Stimulated activated CD8-positive, alpha-beta memory T cell treated with anti-CD3 and anti-CD28 coated beads, Interleukin-12 subunit alpha, Interleukin-12 subunit beta, amount 100 ng/mL, for 4 hours (primary cell): ENCODE data around the gene CACNA1S.

Experiments
- DNase-seq: peaks from one replicate; pipeline ENCODE4 v3.0.0-alpha.2; 2020; ENCODE audit warnings: low read depth

CACNA1S gene

DNA sequence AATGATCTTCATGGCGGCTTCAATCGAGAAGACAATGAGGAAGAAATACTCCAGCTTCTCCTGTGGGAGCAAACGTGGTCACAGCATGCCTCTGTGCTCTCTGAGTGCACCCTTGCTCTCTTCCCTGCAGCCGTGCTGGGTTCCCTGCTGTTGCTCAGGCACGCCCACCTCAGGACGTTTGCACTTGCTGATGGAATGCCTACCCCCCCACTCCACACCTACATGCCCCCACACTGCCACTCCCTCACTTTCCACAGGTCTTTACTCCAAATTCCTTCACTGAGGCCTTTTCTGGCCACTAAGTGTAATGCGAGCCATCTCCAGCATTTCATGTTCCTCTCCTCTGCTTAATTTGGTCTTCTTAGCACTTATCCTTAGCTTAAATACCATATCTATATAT is 18.3 kb downstream of the CACNA1S start:
- no peak for DNase-seq

- DNase-seq, result no peak
Observed at GRCh38 chr1:201093561-201093960, 18.7 kb downstream of the CACNA1S start.

DNA sequence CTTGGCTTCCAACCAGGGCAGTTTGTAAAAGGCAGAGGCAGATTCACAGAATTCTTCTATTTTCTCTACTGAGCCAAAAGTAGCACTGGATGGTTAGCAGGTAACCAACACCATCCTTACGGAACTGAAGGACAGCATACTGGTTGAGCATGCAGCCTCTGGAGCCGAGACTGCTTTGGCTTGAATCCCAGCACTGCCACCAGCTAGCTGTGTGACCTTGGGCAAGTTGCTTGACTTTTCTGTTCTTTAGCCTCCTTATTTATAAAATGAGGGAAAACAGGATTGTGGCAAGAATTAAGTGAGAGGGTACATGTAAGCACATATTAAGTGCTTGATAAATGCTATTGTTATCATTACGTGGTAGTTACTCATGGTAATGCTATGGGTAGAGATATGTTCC is 19.5 kb downstream of the CACNA1S start:
- no peak for DNase-seq

DNA sequence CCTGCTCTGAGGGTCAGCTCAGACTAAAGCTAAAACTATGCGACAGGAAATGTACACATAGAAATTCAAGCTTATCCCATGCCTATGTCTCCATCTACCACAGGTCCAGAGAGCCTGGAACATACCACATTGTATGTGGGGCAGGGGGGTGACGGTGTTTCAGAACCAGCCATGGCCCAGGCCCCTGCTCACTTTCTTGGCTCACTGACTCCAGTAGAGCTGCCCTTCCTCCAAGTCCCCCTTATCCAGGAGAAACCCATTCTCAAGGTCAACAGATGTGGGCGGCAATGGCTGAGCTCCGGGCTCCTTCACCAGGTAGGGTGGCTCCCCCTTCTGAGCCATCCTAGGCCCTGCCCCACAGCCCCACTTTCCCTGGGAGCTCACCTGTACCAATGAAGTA is 21.0 kb downstream of the CACNA1S start:
- DNase-seq, result no peak

DNA sequence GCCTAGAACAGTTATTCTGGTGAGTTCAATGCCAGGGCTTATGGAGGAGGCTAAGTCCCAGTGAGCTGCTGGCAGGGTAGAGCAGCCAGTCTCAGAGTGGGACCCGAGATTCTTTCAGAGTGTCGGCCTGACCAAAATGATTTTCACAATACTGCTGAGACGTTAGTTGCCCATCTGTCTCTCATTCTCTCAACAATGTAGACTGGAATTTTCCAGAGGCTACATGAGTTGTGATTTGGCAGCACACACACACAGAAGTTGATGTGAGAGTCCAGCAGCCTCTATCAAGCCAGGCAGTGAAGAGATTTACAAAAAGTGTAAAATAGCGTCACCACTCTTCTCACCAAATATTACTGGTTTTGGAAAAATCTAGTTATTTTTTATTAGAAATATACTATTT is 21.7 kb downstream of the CACNA1S start:
- no peak for DNase-seq

- no peak for DNase-seq
Observed at GRCh38 chr1:201089596-201089995, 22.6 kb downstream of the CACNA1S start.

DNA sequence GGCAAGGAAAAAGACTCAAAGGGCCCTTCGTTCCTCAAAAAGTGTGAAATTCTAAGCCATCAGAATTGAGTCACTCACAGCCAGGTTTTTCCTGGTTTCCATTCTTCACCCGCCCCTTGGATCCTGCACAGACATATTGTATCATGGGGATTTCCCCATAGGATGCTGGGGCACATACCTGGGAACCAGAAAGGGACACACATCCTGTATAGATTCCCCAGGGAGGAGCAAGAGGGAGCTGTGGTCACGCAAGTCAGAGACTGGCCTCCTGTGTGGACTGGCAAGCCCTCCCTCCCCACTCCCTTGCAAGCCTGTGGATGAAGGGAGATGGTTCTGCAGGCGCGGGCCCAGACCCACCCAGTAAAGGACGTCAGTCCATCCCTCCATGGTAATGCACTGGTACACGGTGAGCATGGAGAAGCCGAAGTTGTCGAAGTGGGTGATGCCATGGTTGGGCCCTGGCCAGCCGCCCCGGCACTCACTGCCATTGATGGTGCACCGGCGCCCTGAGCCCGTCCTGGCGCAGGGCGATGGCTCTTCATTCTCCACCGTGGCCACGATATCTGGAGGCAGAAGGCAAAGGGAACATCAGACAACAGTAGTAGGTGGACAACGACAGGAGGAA is 23.2 kb downstream of the CACNA1S start:
- DNase-seq, result no peak

DNA sequence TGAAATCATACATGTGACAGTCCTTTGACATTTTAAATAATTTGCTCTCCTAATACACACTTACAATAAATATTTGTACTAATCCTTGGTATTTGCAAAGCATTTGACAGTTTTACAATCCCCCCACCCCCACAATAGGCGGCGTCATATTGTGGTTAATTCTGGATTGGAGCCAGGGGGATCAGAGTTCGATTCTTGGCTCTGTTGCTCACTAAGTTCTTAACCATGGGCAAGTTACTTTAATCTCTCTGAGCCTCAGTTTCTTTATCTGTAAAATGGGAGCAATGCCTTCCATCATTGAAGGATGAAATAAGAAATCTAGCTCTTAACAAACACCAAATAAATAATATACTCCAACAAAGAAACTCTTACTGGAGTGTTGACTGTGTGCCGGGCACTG is 23.8 kb downstream of the CACNA1S start:
- DNase-seq, result no peak

- no peak for DNase-seq
Observed at GRCh38 chr1:201085902-201086735, 26.1 kb downstream of the CACNA1S start.

GRCh38 chr1:201084295-201084694 is 27.9 kb downstream of the CACNA1S start:
- DNase-seq, result no peak

DNA sequence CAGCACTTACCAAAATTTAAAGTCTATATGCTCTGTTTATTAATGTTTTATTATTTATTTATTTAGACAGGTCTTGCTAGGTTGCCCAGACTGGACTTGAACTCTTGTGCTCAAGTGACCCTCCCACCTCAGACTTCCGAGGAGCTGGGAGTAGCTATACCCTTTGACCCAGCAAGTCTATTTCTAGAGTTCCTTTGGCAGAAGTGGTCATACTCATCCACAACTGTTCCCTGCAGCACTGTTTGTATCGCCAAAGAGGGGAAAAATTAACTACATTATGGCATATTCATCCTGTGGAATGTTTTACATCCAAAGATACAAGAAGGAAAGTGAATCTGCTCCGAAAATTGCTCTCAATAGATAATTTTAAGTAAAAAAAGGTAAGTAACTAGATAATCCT is 28.5 kb downstream of the CACNA1S start:
- DNase-seq, result no peak

- DNase-seq, result no peak
Observed at GRCh38 chr1:201080135-201080534, 32.1 kb downstream of the CACNA1S start.

- no peak for DNase-seq
Observed at GRCh38 chr1:201077736-201078135, 34.5 kb downstream of the CACNA1S start.

- no peak for DNase-seq
Observed at GRCh38 chr1:201077116-201077515, 35.1 kb downstream of the CACNA1S start.

DNA sequence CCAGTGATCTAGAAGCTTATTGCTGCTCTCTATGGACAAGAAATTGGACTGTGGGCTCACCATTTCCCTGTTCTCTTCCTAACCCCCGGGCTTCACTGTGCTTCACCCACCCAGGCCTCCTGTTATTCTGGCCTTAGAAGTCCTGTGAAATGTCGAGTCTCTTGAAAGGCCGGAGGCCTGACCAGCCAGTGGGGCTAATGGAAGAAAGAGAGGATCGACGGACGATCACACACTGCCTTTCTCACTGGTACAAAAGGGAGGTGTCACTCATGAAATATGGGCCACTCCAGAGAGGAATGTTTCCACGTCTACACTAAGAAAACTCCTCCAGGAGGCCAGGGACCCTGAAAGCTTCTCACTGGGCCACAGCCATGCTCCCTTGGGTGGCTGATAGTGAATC is 36.1 kb downstream of the CACNA1S start:
- no peak for DNase-seq

GRCh38 chr1:201074018-201074417 is 38.2 kb downstream of the CACNA1S start:
- no peak for DNase-seq

- DNase-seq, result no peak
Observed at GRCh38 chr1:201072922-201073321, 39.3 kb downstream of the CACNA1S start.

DNA sequence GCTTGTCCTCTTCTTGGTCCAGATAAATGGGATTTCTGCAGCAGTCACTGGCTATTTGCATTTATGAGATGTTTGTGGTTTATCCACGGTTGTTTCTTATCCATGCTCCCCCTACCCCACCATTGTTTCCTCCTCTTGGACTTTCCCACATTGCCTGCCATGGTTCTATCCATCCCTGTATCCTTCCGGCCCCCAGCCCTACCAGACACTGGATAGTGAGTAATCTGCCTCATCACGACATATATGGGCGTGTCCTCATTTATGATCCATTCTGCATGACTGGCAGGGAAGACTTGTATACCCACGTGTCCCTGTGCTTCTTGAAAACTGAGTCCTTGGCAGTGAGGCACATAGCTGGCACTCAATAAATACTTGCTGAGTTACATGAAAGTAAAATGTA is 40.1 kb downstream of the CACNA1S start:
- DNase-seq, result no peak

GRCh38 chr1:201069636-201070035 is 42.6 kb downstream of the CACNA1S start:
- no peak for DNase-seq

DNA sequence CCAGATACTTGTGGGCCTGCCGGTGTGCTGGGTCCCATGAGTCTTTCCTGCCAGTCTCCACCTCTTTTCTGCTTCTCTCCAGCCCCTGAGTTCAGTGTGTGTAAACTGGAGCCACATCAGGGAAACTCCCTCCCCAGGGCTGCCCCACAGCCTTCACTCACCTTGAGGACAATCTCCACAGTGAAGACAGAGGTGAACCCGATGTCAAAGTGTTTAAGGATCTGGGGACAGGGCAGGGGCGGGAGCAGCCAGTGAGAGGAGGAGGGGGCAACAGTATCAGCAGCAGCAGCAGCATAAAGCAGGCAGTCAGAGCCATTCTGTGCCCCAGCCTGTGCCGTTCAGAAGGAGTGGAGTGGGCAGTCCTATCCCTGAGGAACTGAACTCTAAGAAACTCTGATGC is 43.2 kb downstream of the CACNA1S start:
- DNase-seq, result no peak

DNA sequence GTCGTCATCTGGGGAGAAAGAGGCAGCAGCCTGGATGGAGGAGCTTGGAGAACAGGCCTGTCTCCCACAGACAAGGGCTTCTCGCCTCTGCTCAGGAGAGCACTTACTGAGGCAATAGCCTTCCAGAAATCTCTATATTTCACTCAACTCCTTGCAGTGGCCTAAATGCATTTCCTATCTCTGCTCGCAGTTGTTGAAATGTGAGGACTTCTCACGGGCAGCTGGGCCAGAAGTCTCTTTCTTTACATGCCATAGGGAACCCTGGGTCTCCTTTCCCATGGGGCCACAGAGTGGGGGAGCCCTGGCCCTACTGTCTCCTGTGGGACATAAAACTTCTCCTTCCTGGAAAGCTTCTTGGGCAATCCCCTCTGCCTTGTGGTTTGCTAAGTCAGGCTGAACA is 45.2 kb downstream of the CACNA1S start:
- no peak for DNase-seq

DNA sequence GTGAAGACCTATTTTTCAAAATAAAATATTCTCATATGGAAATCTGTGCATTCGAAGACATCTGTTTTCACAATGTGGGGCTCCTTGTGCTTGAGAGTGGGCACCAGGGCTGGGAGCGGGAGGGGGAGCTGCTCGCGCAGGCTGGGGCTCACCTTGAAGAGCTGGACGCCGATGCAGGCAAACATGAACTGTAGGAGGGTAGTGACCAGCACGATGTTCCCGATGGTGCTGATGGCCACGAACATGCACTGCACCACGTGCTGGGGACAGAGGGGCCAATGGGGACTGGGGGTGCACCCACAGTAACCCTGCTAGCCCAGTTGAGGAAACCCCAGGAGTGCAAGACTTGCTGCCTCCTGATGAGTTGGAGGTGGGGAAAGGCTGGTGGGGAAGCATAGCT is 46.5 kb downstream of the CACNA1S start:
- DNase-seq, result no peak

DNA sequence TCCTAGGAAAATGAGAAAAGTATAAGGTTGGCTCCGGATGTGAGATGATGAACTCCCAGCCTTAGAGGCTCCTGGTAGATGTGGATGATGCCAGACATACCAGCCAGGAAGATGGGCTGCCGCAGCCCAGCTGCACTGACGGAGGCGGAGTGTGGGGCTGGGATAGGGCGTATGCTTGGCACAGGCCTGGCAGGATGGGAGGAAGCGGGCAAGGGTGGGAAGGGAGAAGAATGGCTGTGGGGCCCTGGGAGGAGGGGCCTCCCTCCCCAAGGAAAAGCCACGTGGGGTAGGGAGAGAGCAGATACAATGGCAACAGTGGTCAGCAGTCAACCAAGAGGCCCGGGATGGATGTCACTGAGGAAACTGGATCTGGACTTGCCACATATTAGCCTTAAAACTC is 47.4 kb downstream of the CACNA1S start:
- DNase-seq, result no peak

DNA sequence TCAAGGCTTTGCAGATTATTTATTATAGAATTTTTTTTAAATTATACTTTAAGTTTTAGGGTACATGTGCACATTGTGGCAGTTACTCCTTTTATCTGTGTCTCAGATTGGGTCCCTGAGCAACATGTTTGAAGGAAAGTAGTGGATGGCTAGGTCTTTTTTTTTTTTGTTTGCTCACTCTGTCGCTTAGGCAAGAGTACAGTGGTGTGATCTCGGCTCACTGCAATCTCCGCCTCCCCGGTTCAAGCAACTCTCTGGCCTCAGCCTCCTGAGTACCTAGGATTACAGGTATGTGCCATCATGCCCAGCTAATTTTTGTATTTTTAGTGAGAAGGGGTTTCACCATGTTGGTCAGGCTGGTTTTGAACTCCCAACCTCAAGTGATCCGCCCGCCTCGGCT is 49.1 kb downstream of the CACNA1S start:
- no peak for DNase-seq
